LNCaP clone FGC (cell line): Measurements from ENCODE around the gene NCOR1.
"Not testable (repeated sequence)": the region's sequence is repeated elsewhere in the genome, so short reads cannot be mapped to it uniquely, and the experiment has no call there.

Source experiments
- DNase-seq: peaks from one replicate; pipeline ENCODE4 v3.0.0-alpha.2; 2011; ENCODE audit warnings: low read depth
- H3K4me3 ChIP-seq: 2 replicates; pipeline ENCODE4 v1.5.1; 2011; ENCODE audit warnings: mild to moderate bottlenecking, low read depth, low read length, control low read depth
- TF ChIP-seq, protein P1 (sequence below): IDR thresholded peaks from 2 replicates; pipeline ENCODE4 v1.5.1; 2012; ENCODE audit warnings: mild to moderate bottlenecking; ENCODE audit not compliant: control insufficient read depth, insufficient read depth; ENCODE audit errors: extremely low read depth

The NCOR1 gene

DNA sequence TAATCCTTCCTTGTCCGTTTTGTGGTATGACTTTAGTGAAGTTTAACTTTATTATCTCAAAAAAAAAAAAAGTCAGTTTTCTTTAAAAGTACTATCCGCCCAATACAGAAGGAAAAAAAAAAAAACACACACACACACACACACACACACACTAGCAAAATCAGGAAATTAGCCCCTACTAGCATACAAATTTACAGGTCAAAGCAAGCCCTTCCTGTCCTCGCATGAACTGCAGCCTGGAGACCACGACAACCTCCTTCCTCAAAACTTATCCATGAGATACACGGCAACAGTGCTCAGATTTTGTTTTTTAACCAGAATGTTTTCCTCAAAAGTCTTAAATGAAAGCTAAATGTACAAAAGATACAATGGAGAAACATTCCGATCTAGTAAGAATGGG lies 16.2 kb downstream of the NCOR1 start:
- TF ChIP-seq, protein P1, sequence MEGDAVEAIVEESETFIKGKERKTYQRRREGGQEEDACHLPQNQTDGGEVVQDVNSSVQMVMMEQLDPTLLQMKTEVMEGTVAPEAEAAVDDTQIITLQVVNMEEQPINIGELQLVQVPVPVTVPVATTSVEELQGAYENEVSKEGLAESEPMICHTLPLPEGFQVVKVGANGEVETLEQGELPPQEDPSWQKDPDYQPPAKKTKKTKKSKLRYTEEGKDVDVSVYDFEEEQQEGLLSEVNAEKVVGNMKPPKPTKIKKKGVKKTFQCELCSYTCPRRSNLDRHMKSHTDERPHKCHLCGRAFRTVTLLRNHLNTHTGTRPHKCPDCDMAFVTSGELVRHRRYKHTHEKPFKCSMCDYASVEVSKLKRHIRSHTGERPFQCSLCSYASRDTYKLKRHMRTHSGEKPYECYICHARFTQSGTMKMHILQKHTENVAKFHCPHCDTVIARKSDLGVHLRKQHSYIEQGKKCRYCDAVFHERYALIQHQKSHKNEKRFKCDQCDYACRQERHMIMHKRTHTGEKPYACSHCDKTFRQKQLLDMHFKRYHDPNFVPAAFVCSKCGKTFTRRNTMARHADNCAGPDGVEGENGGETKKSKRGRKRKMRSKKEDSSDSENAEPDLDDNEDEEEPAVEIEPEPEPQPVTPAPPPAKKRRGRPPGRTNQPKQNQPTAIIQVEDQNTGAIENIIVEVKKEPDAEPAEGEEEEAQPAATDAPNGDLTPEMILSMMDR: no peak
- DNase-seq: no peak
- H3K4me3 ChIP-seq: no peak overlapping the region

DNA sequence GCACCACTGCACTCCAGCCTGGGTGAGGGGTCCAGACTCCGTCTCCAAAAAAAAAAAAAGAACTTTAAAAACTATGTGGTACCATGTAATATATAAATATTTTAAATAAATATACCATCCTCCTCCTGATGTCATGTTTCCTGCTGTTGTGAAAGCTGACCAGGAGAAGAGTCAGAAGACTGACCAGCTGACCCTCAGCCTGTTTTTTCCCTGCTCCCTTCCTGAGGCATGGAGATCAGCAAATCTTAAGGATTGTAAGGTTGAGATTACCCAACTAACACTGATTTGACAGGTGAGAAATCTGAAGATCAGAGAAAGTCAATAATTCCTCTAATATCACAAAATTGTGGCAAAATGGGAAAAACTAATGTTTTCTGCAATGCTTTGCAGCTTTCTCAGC lies 18.1 kb downstream of the NCOR1 start:
- no peak for DNase-seq
- TF ChIP-seq, protein P1: no peak
- H3K4me3 ChIP-seq: no peak overlapping the region

DNA sequence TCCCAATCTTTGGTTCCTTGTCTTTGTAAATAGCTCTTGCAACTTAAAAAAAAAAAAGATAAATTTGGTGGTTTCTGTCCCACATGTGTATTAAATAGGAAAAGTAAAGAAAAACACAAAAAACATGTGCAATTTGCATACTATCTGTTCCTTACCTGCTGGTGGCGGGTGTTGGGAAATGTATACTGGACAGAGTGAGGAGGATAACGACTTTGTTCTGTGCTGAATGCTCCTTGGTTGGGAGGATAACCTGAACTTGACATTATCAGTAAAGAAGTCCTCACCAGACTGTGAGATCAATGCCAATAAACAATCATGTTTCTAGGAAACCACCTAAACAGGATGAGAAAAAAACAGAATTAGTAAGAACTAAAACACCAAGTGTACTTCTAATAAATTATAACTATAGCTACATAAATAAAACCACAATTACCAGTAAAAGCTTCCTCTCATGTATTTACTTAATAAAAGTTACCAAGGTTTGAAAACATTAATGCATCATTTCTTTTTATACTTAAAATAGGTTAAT lies 21.0 kb downstream of the NCOR1 start:
- not testable (repeated sequence) for DNase-seq

GRCh38 chr17:16191604-16192003 lies 23.7 kb downstream of the NCOR1 start:
- TF ChIP-seq, protein P1: no peak

More for the DNA sequence above, 21.0 kb downstream of the NCOR1 start:
- not testable (repeated sequence) for H3K4me3 ChIP-seq

GRCh38 chr17:16190703-16191360 lies 24.5 kb downstream of the NCOR1 start:
- DNase-seq: no peak
- TF ChIP-seq, protein P1: no peak
- H3K4me3 ChIP-seq: no peak overlapping the region

More at GRCh38 chr17:16191604-16192003, 23.7 kb downstream of the NCOR1 start:
- no peak overlapping the region for H3K4me3 ChIP-seq
- no peak for DNase-seq

GRCh38 chr17:16189791-16190348 lies 25.5 kb downstream of the NCOR1 start:
- TF ChIP-seq, protein P1: no peak
- no peak for DNase-seq
- H3K4me3 ChIP-seq: no peak overlapping the region

- no peak overlapping the region for H3K4me3 ChIP-seq
- TF ChIP-seq, protein P1: no peak
- no peak for DNase-seq
Observed at GRCh38 chr17:16187642-16188041, 27.7 kb downstream of the NCOR1 start.
